GM12873 (cell line): ENCODE data around the gene ATG4C.

ENCODE experiments used
- CTCF ChIP-seq: IDR thresholded peaks from 2 replicates; pipeline ENCODE4 v1.5.1; 2012; ENCODE audit warnings: low read depth, mild to moderate bottlenecking, moderate library complexity, low read length, control low read depth; ENCODE audit not compliant: insufficient read depth; ENCODE audit errors: missing control alignments

Gene ATG4C

GRCh38 chr1:62765981-62766380 is 18.0 kb upstream of the ATG4C start:
- TF ChIP-seq CTCF: no peak

DNA sequence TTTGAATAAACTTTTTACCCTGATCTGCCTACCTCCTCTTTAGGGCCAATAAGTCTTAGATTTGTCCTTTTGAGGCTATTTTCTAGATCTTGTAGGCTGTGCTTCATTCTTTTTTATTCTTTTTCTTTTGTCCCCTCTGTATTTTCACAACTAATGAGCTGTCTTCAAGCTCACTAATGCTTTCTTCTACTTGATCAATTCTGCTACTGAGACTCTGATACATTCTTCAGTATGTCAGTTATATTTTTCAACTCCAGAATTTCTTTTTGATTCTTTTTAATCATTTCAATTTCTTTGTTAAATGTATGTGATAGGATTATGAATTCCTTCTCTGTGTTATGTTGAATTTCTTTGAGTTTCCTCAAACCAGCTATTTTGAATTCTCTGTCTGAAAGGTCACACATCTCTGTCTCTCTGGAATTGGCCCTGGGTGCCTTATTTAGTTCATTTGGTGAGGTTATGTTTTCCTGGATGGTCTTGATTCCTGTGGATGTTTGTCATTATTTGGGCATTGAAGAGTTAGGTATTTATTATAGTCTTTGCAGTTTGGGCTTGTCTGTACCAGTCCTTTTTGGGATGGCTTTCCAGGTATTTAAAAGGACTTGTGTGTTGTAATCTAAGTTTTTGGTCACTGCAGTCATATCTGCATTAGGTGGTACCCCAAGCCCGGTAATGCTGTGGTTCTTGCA is 11.2 kb upstream of the ATG4C start:
- no peak for TF ChIP-seq CTCF

DNA sequence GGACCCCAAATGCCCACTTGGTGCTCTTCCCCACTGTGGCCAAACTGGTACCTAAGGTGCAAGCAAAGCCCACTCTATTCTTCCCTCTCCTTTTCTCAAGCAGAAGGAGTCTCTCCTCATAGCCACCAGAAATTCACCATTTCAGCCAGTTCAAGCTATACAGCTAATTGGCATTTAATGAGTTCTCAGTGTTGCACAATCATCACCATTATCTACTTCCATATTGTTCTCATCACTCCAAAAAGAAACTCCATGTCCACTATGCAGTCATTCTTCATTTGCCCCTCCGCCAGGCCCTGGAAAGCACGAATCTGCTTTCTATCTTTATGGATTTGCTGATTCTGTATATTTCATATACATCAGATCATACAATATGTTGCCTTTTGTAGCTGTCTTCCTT is 9.9 kb upstream of the ATG4C start:
- no peak for TF ChIP-seq CTCF

- TF ChIP-seq CTCF: no peak
These were observed 8.8 kb upstream of the ATG4C start for GRCh38 chr1:62774971-62775595.

- no peak for TF ChIP-seq CTCF
These were observed 5.7 kb upstream of the ATG4C start for GRCh38 chr1:62778208-62778607.

DNA sequence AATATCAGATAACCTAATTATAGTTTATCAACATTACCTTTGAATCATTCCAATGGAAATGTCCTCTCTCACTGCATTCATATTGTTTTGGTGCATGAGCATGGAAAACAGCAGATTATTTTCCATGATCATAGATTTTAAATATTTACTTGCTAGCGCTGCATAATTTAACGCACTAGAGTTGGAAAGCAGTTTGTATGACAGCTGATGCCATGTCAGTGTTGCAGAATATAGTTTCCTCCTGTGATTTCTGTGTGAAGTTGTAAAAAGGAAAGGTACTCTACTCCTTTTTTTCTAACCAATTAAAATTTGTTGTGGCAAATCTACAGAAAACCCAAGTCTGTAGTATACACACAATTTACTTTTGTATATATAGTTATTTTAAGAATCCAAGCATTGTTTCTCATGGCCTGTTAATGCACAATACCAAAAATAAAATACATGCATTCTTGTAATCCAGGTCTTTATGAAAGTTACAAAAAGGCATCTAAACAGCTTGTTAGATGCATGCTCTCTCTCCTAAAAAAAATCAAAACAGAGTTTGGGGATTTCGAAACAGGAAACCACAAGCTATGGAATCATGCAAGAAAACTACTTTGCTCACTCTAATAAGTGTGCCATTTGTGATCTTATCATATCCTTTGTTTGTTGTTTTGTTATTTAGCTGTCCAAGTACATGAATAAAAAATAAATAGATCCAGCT is 1.9 kb upstream of the ATG4C start:
- no peak for TF ChIP-seq CTCF
